GM18498 (cell line): ENCODE data around the gene OSBPL7.

ENCODE experiments used
- ATAC-seq: cut with Tn5 transposase; IDR thresholded peaks from one replicate; pipeline ENCODE4 v1.9.1; 2021; ENCODE audit warnings: mild to moderate bottlenecking, moderate library complexity; ENCODE audit not compliant: unreplicated experiment

Gene OSBPL7

GRCh38 chr17:47808036-47808829, 13.4 kb downstream of the OSBPL7 start:
- no peak for ATAC-seq

DNA sequence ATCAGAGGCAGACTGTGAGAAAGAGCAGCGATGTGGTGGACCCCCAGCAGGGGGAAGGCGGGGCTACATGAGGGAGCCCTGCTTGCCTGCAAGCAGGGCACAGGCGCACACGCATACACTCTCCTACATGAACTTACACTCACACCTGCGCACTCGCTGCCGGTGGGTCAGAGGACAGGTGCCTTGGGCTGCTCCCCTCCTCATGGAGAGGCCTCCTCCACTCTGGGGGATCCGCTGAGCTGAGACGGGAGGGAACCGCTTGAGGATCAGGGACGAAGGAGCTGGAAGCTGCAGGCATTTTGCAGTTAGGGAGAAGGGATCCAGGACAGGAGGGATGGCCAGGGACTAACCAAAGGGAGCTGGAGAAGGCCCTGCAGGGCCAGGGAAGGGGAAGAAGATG, 14.2 kb downstream of the OSBPL7 start:
- no peak for ATAC-seq

GRCh38 chr17:47806913-47807255, 14.7 kb downstream of the OSBPL7 start:
- no peak for ATAC-seq

DNA sequence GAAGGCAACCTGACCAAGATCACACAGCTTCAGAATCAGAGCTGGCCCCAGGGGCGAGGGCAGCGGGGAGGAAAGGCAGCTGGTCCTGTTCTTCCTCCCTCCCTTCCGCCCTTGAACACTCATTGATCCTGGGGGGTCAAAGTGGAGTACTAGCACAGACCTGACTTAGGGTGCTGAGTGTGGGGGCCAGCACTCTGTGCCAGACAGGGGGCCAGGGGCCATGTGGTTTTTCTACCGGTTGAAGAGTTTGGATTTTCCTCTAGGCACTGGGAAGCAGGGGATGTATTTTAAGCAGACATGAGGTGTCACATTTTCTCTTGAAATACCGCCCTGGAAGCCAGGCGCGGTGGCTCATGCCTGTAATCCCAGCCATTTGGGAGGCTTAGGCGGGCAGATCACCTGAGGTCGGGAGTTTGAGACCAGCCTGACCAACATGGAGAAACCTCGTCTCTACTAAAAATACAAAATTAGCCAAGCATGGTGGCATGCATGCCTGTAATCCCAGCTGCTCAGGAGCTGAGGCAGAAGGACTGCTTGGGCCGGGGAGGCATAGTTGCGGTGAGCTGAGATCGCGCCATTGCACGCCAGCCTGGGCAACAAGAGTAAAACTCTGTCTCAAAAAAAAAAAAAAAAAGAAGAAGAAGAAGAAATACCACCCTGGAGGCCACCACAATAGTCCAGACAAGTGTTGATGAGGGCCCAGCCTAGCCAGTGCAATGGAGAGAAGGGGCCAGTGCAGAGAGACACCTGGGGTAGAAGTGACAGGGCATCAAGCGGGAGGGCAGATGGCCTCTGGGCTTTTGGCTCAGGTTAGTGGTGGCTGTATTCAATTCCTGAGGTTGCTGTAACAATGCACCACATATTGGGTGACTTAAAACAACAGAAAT, 15.3 kb downstream of the OSBPL7 start:
- no peak for ATAC-seq

DNA sequence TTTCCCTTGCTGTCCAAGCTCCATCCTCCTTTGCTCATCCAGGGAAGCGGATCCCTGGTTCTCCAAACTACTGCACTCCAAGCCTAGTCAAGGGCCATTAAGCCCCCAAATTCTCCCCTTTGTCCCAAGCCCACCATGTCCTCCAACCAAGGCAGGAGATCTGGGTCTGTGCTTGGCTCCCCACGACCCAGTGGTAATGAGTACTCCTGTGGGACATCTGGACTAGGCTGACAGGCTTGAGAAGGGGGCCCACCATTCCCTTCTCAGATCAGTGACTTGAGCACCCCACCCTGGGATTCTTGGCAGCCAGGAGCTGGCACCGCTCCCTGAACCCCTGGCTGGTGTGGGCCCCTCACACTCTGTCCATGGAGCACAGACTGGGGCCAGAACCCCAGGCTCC, 17.1 kb downstream of the OSBPL7 start:
- no peak for ATAC-seq

- ATAC-seq = no peak
Observed at GRCh38 chr17:47803751-47804150, 17.8 kb downstream of the OSBPL7 start.

DNA sequence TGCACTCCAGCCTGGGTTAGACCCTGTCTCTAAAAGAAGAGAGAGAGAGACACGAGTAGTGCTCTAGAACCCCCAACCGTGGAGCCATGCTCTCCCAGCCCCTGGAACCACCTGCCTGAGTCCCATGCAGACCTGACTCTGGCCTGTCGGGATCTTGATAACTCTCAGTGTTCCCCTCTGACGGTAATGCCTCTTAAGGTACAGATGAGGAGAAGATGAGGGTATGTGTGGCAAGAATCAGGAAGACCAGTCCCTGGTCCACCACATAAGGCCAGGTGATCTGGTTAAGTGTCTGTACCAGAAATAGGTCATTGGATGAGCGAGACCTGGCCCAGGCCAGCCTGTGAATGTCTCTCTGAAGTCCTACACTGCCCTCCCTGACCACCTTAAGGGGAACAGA, 18.4 kb downstream of the OSBPL7 start:
- ATAC-seq = no peak

- peak; percentile 56 for ATAC-seq
Observed at GRCh38 chr17:47802341-47803022, 19.1 kb downstream of the OSBPL7 start.

DNA sequence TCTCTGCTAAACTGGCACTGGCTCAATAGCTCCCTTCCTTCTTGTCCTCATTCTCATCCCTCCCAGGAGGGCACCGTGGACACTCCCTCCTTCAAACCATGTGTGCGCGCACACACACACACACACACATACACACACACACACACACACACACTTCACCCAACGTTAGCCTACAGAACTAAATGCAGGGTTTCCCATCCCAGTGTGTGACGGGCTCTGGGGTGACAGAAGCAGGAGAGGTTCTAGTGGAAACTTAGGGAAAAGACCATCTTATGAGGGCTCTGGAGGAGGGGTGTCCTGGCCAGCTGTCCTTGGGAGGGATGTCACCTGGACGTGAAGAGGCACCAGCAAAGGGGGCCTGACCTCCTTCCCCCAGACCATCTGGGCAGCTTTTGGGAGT, 19.7 kb downstream of the OSBPL7 start:
- no peak for ATAC-seq

DNA sequence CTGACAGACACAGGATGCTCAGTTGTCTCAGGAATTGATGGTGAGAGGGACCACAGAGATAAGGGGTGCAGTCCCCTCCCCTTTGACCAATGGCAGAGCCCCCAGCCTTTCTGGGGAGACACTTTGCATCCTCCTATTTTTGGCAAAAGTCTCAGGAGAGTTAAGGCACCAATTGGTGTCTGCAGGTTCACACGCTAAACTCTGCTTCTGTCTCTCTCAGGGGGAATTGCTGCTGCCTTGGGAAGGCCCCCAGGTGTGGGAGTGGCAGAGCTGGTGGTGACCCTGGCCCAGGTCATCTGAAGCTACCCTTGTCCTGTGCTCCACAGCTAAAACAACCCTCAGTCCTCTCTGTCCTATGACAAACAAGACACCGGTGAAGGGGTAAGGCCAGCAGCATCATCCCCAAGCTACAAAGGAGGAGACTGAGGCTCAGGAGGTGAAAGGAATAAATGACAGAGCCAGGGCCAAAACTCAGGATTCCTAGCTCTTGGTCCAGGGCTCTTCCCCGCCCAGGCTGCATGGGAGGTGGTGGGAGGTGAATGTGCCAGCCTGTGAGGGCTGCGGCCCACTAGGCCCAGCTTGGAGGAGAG, 20.3 kb downstream of the OSBPL7 start:
- no peak for ATAC-seq

DNA sequence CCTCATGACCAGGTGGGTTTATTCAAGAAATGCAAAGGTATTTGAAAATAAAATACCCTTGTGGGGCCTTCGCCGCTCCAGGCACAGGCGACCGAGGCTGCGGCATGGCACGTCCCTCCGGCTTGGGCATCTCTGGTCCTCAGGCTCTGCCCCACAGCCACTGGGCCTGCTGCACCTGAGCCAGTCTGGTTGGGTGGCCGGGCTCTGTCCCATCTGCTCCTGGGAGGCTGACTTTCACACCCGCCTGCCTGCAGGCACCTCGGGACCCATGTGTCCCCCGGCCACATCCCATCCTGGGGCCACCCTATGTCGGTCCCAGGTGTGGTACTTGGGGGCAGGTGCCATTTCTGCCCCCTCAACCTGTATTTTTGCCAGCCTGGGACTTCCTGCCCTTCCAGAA, 20.9 kb downstream of the OSBPL7 start:
- ATAC-seq = no peak

- no peak for ATAC-seq
Observed at GRCh38 chr17:47797797-47798196, 23.8 kb downstream of the OSBPL7 start.

- ATAC-seq = no peak
Observed at GRCh38 chr17:47792979-47793378, 28.6 kb downstream of the OSBPL7 start.

DNA sequence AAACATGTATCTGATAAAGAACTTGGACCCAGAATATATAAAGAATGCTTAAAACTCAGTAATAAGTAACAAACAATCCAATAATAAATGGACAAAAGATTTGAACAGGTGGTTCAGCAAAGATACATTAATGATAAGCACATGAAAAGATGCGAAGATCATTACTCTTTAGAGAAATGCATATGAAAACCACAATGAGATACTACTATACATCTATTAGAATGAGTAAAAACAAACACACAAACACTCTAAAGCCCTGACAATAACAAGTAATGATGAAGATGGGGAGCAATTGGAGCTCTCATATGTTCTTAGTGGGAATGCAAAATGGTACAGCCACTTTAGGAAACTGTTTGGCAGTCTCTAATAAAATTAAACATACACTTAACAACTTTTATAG, 29.1 kb downstream of the OSBPL7 start:
- no peak for ATAC-seq

- no peak for ATAC-seq
Observed at GRCh38 chr17:47791025-47791424, 30.6 kb downstream of the OSBPL7 start.

DNA sequence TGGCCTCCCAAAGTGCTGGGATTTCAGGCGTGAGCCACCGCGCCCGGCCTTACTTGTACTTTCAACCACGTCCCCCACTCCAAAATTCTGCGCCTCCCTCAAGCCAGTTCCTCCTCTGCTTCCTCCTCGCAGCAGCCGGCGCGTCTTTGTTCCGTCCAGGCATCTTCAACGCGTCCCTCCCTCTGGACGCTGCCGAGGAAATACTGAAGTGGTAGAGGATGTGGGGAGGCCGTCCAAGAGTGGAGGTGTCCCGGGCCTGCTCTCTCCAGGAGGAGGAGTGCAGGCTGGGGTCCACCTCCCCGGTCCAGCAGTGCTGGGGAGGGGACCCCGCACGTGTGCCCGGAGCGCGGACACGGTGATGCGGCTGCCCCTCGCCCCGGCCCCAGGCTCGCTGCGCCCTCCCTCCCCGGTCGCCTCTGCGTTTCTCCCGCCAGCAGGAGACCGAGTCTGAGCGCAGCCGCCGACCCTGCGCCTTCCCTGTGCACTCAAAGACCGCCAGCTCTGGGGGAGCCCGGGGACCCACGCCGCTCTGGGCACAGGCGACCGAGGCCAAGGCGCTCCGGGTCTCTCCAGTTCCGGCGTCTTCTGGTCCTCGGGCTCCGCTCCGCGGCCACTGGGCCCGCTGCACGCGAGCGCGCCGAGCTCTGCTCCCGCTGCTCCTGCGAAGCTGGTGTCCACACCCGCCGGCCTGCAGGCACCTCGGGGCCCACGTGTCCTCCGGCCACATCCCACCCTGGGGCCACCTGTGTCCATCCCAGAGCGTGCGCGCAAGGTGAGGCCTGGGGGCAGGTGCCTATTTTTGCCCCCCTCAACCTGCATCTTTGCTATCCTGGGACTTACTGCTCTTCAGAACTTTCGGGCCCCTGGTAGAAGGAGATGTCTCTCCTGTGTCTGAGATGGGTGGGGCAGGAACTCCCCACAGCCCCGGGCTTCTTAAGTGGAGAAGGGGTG, 31.7 kb downstream of the OSBPL7 start:
- no peak for ATAC-seq

DNA sequence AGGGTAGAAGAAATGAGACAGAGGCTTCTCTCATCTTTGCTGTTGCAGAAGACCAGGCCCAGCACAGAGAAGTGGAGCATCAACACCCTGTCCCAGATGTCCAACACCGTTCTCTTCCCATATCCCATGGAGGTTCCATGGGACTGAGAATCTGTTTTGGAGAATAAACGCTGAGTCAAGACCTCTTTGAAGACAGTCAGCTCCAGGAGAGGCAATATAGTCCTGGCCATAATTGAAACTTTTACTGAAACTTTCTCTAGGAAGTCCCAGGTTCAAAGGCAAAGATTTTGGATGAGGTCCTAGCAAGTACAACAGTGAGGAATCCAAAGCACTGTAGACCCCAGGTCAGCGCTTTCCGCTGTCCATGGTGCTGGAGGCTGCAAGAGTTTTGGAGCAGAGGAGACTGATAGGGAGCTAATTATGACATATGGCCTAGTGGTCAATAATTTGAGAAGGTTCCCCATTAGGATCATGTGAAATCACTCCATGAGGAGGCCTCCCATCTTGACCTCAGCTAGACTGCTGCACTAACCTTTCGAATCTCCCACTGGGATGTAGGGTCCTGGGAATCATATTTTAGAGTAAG, 36.0 kb downstream of the OSBPL7 start:
- ATAC-seq = no peak

DNA sequence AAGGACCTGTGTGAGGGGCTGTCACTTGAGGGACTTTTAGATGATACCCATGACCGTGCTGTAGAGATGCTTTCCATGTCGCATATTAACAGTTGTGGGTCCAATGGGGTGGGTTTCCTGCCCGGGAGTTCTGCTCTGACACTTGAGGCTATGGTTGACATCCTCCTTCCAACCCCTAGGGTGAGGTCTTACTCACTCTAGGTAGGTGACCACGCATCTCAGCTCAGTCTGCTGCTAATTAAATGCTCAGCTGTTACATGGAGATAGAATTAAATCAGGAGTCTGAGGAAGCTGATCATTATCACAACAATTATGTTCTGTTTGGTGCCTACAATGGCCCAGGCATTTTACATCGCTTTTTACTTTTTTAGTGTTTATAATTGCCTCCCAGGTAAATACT, 40.2 kb downstream of the OSBPL7 start:
- no peak for ATAC-seq

GRCh38 chr17:47778184-47778635, 43.4 kb downstream of the OSBPL7 start:
- no peak for ATAC-seq
